MM.1S (cell line): ENCODE measurements around the gene ALDH16A1.

Source experiments
- EZH2 ChIP-seq: fragments of 300-600 bp; sonication (generic); optimal IDR thresholded peaks from 2 replicates; pipeline ENCODE3; 2017; ENCODE audit warnings: low read depth, mild to moderate bottlenecking, antibody characterized with exemption, low read length, mixed read lengths
- TF ChIP-seq, protein P1 (sequence below): fragments of 300-600 bp; sonication (generic); IDR thresholded peaks from 2 replicates; pipeline ENCODE4 v1.5.1; 2016; ENCODE audit warnings: antibody characterized with exemption, low read length, mixed read lengths

DNA sequence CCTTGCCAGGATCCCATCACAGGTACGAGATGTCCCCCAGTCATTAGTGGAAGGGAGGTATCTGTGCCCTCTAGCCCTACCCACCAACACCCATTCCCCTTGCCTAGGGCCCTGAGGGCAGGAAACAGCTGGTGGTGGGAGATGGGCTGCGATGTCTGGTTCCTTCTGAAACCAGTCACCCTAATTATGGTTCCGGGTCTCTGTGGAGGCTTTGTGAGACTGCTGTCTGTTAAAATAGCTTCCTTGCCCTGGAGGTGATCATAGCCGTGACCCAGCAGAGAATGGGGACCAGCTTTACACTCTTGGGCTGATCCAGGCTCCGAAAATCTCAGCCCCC lies 5.5 kb downstream of the ALDH16A1 start:
- TF ChIP-seq, protein P1, sequence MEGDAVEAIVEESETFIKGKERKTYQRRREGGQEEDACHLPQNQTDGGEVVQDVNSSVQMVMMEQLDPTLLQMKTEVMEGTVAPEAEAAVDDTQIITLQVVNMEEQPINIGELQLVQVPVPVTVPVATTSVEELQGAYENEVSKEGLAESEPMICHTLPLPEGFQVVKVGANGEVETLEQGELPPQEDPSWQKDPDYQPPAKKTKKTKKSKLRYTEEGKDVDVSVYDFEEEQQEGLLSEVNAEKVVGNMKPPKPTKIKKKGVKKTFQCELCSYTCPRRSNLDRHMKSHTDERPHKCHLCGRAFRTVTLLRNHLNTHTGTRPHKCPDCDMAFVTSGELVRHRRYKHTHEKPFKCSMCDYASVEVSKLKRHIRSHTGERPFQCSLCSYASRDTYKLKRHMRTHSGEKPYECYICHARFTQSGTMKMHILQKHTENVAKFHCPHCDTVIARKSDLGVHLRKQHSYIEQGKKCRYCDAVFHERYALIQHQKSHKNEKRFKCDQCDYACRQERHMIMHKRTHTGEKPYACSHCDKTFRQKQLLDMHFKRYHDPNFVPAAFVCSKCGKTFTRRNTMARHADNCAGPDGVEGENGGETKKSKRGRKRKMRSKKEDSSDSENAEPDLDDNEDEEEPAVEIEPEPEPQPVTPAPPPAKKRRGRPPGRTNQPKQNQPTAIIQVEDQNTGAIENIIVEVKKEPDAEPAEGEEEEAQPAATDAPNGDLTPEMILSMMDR: no peak
- TF ChIP-seq EZH2: no peak
